Activated CD4-positive, alpha-beta T cell treated with anti-CD3 and anti-CD28 coated beads, Interleukin-10, Interleukin-2, amounts not matched to agents 100 ng/mL and 50 ng/mL, durations not matched to agents 16 hours and 8 hours (primary cell): ENCODE results near the gene BAIAP2.

Source experiments
- DNase-seq: peaks from one replicate; pipeline ENCODE4 v3.0.0-alpha.2; 2020

Gene BAIAP2

DNA sequence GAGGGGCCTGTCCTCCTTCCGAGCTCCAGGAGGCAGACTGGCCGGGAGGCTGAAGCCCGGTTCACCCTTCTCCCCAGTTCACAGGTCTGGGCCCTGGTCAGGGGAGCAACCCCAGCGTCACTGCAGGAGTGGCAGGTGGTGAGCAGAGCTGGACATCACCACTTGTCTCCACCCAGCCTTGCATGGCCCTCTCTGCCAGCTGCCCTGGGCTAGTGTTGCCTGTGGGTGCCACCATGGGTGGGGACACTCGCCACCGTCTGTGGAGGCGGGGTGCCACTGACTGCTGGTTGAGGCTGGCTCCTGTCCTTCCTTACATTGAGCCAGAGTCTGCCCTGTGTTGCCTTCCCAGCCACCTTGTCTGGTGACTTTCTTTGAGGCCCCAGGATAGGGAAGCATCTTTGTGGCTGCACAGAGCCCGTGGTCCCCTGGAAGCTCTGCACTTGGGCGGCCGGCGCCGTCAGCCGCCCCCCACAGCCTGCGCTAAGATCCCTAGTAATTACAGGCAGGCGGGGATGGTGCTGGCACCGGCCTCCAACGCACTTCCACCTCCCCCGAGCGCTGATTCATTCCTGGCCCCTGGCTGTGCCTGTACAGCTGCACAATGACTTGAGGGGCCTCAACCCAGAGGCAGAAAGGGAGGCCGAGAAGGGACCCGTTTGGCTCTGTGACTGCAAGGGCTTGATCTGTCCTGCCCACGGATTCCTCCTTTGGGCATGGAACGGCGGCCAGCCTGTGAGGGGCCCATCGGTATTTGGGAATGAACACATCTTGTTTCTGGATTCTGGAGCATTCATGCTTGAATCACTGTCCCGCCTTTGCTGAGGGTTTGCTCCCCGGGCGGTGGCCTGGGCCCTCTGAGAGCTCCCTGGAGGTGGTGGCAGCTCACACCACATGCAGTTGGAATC is 5.2 kb downstream of the BAIAP2 start:
- DNase-seq: no peak

DNA sequence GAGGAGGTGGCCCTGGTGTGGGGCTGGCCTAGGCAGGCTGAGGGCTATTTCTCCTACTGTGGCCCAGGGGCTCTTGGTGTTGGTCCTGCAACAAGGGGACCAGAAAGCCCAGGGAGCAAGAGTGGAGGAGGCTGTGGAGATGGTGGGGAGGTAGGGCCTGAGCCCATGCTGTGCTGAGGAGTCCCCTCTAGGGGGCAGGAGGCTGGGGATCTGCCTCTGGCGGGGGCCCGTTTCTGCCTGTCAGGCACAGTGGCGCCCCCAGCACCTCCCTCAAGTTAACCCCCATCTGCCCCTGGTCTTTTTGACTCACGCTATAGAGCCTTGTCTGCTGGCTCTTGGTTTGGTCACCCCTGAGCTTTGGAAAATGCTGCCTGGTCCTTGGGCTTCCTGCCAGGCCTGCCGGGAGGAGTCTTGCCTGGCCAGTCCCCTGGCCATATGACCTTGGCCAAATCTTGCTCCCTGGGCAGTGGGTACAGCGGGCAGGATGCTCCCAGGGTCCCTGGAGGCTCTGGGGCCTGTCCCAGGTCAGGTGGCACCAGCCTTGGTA is 5.9 kb downstream of the BAIAP2 start:
- DNase-seq: peak; percentile 48

DNA sequence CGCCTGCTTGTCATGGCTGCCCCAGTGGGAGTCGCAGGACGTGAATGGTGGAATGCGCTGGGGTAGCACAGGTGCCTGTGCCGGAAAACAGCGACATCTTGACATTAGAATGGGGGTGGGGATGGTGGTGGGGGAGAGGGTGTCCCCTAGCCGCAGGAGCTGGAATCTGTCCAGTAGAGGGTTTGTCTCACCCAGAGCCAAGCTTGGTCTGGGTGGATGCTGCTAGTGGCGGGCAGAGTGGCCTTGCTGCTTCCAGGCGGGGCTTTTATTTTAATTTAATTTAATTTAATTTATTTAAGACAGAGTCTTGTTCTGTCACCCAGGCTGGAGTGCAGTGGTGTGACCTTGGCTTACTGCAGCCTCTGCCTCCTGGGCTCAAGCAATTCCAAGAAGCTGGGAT is 7.7 kb downstream of the BAIAP2 start:
- no peak for DNase-seq

DNA sequence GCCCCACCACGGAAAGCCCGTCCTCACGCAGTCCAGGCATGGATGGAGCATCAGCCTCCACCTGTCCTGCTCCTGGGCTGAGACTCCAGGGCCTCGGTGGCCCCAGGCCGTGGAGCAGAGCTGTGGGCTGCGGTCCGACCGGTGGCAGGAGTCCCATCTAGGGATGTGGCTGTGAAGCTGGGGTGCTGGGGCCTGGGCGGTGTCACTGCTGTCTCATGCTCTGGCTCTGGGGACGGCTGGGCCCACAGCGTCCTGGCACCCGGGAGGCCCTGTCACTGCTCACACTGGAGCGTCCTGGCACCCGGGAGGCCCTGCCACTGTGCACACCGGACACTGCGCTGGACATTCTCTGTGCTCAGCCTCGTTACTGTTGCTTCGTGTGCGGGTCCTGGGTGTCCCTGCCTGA is 8.4 kb downstream of the BAIAP2 start:
- no peak for DNase-seq

DNA sequence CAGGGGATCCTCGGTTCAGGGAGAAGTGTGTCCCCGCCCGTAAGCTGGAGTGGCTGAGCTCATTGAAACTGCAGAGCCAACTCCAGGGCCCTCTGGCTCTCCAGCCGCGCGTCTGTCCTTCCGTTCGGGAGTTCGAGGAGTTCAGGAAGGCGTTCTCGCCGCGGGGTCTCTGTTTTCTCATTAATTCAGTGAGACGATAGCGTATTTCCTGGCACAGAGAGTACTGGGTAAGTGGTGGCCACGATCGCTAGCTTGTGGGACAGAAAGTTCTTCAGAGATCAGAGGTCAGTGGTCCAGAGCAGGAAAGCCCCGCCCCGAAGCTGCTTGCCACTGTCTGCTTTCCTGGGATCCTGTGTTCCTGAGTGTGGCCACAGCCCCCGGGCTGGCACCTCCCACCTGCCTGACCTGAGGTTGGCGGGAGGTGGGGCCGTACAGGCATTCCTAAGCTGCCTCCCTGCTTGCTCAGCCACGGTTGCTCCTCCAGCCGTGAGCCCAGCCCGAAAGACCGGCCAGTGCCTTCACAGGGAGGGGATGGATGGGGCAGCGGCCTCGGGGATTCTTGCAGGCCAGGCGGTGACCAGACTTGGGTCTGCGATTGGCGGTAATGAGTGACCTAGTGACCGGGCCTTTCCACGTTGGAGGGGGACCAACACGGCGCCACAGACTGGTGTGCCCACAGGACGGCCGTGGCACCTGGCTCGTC is 8.9 kb downstream of the BAIAP2 start:
- no peak for DNase-seq

DNA sequence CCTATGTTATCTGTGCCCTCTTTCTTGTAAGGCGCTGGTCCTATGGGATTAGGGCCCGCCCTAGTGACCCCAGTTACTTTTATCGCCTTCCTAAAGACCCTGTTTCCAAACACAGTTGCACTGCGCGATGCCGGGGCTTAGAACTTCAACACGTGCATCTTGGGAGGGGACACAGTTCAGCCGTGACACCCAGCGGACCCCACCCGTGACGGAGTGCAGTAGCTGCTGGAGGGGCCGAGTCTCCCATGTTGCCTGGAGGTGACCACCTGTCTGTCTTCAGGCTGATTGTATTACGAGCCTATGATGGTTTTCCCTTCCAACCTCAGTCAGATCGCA is 9.4 kb downstream of the BAIAP2 start:
- DNase-seq: no peak

DNA sequence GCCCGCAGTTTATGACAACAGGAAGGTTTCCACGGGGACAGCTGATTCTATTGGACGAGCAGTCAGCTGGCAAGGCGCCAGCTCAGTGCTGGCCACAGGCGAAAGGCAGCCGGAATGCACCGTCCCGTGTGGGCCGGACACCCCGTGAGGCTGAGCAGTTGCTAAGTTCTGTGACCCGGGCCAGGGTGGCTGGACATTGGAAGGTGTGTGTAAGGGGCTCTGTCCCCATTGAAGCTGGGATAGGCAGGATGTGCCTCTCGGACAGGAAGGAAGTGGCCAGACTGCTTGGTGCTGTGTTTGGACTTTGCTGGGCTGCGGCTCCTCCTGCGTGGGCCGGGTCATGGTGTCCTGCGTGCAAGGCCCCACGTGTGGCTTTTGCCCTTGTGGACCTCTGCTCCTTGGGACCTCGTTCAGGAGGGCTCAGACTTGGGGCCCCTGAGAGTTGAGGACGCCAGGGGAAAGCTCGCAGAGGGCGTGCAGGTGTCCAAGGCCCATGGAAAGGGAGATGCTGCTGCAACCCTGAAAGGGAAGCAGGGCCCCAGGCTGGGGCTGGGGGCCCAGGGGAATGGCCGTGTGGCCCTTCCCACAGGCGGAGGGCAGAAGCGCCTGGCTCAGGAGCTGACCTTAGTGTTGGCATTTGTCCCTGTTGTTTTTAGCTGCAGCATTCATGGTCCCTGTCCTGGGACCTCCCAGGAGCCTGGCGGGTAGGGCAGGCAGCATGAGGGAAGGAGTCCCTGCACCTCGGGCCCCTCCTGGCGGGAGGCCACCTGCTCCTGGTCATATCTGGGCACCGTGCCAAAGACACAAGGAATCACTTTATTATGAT is 10.0 kb downstream of the BAIAP2 start:
- DNase-seq: no peak

DNA sequence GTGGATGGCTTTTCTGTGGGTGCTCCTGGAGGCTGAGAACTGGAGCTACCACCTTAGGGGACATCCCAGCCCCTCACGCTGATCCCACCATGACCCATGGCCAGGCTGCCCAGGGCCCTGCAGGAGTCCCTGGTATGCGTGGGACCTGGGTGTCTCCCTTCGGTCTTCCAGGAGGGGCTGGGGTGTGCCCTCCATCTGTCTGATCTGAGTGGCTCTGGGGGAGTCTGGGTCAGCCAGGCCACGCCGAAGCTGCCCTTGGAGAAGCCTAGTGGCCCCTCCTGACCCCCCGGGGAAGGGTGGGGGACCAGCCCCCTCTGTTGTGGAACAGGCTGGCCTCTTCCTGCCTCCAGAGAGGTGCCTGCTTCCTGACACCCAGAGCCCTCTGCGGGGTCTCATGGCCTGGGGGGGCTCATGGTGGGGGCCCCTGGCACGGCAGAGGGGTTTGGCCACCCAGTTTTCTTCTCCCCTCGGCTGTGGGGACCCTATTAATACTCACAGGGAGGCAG is 10.7 kb downstream of the BAIAP2 start:
- DNase-seq: no peak

DNA sequence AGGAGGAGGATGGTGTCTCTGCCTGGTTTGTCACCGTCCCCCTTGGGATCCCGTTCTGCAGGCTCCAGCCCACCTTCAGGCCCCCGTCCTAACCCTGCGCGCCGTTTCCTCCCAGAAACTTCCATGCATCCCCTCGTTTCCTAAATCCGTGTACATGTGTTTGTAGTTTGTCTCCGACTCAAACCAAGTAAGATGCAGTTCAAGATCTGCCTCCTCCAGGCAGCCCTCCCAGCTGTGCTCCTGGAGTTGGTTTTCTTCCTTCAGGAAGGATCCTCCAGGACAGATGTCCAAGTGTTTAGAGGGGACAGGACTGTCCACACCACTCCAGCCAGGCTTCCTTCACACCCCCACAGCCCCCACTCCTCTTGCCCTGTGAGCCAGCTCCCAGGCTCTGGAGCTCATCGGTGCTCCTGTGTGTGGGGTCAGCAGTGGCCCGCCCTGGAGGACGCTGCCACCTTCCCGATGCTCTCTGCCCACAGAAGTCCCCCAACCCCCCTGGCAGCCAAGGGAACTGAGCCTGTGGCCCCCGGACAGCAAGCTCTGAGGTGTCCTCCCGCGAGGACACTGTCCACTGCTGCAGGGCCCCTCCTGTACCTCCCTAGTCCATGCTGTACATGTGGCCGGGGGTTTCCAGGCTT is 11.3 kb downstream of the BAIAP2 start:
- DNase-seq: no peak

DNA sequence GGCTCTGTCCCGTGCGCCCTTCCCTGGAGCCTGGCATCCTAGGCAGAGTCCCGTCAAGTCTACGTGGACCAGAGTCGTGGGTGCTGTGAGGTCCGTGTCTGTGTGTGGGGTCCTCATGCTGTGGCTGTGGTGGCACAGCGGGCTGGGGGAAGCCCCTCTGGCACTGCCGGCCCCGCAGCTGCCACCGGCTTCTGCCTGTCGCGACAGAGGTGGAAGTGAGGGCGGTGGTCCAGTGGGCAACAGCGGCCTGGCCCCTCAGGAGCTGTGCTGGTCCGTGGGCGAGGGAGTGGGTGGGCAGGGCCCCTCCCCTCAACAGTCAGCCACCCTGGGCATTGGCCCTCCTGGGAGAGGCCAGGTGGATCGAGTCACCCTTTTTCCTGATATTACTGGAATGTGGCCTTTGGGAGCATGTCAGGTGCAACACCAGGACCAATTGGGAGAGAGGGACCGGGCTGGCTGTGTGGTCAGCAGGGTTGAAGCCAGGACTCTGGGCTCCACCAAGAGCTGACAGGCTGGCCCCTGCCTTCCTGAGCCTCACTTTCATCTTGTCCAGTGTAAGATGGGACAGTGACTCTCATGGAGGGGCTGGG is 11.9 kb downstream of the BAIAP2 start:
- DNase-seq: no peak

DNA sequence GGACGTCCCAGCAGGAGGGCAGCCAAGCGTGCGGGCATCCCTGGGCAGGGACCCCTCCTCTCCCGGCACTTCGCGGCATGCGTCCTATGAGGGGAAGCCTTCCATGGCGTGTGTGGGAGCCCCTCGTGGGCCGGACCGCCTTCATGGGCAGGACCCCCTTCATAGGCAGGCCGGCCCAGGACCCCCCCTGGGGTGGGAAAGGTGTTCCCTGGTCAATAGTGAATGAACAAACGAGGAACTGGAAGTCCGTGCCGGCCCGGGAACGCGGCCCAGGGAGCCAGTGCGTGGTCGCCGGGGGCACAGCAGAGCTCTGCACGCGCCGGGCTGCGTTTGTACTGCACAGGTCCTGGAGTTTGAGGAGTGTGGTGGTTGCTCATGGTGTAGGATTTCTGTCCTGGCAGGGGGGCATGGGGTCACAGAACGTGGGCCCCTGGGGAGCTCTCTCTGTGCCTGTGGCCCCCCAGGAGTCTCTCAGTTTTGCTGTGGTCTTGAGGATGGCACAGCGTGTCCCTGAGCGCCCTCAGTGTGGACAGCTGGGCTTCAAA is 13.9 kb downstream of the BAIAP2 start:
- DNase-seq: no peak

DNA sequence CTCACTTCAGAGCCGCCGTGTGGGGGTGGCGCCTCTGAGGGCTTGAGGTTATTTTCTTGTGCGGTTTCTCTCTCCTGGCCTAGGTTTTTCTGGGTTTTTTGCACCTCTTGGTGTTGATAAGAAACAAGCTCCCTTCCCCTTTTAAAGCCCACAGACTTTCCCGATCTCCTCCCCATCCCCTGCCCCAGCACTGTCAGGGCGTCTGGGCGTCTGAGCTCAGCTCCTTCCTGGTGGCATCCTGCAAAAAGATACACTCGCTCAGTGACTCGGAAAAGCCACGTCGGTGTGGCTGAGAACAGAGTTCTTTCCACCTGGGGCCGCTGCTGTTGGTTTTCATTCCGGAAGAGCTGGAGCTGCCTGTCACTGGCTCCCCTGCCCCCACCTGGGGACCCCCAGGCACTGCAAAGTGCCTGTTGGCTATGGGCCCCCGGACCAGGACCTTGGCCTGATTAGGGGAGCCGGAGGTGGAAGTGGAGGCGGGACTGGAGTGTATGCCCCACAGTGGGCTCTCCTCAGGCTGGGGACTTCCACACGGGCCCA is 14.5 kb downstream of the BAIAP2 start:
- no peak for DNase-seq

DNA sequence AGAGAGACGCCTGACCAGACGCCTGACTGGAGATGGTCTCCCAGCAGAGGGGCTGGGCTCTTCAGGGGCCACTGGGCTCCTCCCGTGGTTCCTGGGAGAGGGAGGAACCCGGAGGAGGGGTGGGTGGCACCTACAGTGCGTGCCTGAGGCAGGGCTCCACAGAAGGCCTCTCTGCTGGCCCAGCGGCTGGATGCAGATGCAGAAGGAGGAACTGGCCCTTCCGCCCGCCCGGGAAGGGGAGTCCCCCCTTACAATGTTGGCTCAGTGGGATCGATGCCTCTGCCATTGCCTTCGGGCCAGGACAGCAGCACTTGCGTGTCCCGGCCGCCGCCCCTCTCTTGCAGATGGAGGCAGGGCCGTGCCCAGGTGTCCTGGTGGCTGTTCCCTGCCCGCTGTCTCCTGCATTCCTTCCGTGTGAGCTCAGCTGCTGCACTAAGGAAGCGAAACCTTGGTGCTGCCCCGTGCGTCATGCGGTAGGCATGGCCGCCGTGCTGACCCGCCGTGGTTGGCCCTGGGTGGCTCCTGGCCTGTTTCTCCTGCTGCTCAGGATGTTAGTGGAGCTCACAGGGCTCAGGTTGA is 15.1 kb downstream of the BAIAP2 start:
- DNase-seq: no peak

DNA sequence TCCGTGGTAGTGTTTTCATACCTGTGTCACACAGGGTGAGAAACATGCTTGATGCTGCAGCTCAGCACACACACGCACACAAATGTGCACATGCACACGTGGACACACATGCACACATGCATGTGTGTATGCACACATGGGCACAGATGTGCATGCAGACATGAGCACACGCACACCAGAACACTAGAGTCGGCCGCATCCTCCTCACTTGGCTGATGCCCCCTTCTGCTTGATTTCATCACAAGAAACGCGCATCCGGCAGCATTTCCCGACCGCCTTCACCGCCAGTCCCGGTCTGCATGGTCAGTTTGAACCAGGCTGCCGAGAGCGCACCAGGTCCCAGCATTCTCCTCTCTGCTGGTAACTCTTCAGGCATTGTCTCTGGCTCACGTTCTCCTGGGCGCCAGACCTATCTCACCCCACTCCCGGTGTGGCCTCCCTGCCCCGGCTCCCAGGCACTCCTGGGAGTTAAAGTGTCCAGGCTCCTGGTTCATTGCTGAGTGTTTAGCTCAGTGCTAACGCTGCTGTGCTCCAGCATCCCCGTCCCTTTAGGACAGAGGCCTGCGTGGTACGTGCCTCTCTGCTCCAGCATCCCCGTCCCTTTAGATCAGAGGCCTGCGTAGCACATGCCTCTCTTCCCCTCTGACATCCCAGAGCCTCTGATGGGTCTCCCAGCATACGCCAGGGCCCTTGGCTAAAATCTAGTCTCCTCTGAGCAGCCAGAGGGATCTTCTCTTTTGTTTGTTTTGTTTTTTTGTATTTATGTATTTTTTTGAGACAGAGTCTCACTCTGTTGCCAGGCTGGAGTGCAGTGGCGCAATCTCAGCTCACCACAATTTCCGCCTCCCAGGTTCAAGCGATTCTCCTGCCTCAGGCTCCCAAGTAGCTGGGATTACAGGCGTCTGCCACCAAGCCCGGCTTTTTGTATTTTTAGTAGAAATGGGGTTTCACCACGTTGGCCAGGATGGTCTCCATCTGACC is 16.0 kb downstream of the BAIAP2 start:
- no peak for DNase-seq

DNA sequence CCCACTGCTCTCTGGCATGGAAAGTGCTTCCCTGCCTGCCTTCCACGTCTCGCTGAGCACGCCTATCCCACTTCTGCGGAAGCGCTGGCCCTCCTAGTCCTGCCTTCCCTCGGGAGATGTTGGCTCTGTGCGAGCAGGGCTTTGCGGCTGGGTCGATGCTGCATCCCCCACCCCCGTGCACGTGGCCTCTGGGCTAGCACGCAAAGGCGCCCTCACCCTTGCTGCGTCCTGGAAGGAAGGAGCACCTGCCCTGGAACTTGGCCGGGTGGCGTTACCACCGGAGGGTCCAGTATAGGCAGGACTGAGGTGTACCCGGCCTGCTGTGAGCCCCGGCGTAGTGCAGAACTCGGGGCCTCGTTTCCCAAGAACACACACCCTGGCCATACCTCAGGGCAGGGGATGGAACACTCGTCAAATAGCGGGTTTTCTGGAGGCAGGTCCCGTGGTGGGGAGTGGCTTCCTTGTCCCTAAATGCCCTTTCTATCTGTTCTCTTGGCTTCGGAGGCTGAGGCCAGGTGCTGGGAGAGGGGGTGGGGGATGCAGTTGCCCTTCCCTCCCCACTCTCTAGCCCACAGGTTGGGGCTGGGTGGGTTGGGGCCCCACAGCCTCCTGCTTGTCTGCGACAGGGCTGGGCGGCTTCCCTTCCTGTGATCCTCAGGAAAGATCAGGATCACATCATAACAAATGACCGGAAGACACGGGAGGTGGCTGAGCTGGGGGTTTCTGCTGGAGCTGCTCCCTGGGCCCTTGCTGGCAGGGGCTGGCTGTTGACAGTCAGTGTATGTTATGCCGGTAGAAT is 17.4 kb downstream of the BAIAP2 start:
- no peak for DNase-seq

DNA sequence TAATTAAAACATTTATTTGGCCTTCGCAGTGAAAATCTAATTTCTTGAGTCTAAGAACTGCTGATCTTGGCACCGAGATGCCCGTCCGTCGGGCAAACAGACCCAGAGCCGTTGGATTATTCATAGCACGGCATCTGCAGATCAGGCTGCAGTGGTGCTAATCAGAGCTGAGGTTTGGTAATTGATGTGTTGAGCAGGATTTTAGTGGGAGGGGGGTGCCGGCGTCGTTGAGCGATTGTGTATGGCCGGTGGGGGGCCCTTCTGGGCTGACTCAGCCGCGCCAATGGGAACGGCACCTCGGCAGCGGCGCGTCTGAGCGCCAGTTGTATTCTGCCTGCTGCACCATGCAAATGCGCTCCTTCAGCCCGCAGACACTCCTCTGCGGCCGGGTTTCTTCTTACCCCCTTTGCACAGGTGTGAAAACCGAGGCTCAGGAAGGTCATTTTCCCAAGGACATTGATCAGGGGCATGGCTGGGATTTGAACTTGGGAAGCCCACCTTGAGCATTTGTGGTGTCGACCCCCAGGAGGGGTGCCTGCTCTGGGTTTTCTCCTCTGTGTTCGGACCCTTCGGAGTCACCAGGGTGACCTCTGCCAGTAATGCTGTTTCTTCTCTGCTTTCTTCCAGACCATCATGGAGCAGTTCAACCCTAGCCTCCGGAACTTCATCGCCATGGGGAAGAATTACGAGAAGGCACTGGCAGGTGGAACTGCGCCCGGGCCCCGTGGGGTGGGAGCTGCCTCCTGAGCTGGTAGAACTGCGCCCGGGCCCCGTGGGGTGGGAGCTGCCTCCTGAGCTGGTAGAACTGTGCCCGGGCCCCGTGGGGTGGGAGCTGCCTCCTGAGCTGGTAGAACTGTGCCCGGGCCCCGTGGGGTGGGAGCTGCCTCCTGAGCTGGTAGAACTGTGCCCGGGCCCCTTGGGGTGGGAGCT is 18.4 kb downstream of the BAIAP2 start:
- DNase-seq: no peak

DNA sequence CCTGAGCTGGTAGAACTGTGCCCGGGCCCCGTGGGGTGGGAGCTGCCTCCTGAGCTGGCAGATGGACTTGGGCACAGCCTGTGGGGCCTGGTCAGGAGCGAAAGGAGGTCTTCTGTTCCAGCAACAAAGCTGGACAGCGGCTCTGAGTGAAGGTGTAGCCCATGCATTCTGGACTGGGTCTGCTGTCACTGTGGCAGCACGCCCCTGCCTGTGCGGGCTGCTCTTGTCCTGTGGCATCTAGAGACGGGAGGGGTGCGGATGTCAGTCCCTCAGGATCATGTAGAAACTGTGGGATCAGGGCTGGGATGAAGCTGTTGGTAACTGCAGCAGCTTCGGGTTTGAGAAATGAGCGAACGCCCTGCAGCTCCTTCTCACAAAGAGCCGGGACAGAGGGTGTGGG is 19.4 kb downstream of the BAIAP2 start:
- DNase-seq: no peak

DNA sequence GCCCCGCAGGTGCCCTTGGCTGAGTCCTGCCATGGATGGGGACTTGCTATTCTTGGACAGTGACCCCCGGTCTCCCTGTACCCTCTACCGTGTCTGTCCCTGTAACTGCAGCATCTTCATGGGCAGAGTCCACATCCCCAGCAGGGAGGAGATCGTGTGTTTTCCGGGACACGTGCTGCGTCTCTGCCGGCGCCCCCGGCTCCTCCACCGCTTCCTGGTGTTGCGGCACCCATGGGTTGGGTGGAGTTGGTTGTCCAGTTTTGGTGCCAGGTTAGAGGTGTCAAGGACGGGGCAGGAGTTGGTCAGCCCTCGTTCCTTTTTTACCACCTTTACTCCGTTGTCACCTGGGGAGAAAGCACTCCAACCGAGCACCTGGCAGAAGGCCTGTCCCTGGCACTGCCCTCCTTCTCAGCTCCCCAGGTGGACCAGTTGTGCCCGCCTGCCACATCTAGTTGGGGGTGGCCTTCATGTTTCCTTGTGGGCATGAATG is 20.0 kb downstream of the BAIAP2 start:
- DNase-seq: no peak
